GM21381 (cell line): Measurements from ENCODE around the gene NAA20.

Source experiments
- ATAC-seq: cut with Tn5 transposase; IDR thresholded peaks from one replicate; pipeline ENCODE4 v1.9.1; 2021; ENCODE audit warnings: mild to moderate bottlenecking, moderate library complexity; ENCODE audit not compliant: unreplicated experiment

Gene NAA20

DNA sequence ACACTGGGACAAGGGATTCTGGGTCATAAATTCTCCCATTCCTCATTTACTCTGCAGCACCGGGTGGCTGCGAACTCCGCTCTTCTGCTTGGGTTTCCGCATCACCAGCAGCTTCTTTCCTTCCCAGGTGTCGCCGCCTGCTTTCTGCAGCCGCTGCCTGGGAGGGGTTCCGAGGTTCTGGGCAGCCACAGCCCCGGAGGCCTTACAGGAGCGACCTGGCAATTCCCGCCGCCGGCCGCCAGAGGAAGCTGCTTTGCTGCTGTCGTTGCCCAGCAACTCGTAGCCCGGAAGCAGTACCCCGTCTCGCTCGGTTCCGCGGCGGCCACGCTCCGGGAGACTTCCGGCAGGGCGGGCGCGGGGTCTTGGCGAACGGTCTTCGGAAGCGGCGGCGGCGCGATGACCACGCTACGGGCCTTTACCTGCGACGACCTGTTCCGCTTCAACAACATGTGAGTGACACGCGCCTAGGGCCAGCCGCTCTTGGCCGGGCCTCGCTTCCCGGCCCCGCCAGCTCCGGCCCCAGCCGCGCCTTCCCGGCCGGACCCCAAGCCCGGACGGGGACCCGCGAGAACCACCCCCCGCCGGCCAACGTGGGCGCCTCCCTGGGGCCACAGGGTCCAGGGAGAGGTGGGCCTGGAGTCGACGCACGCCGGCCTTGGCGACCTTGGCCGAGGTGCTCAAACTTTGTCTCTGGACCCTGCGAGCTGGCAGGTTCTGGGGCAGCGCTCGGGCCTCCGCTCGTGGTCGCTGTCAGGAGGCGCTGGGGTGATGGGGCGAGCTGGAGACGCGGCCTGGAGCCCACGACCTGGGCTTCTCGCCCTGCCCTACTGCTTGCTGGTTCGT lies at the start of gene NAA20:
NAA20 (plus strand) TSS at position 362 of the 843 bp plus-strand sequence; CDS start at position 397, 35 bp downstream.
- ATAC-seq, result peak; percentile 99

- no peak for ATAC-seq
Observed at GRCh38 chr20:19967445-19967844, 49.7 kb upstream of the NAA20 start.

GRCh38 chr20:19968028-19968427 lies 49.1 kb upstream of the NAA20 start:
- ATAC-seq, result no peak

- no peak for ATAC-seq
Observed at GRCh38 chr20:19968466-19969073, 48.6 kb upstream of the NAA20 start.

DNA sequence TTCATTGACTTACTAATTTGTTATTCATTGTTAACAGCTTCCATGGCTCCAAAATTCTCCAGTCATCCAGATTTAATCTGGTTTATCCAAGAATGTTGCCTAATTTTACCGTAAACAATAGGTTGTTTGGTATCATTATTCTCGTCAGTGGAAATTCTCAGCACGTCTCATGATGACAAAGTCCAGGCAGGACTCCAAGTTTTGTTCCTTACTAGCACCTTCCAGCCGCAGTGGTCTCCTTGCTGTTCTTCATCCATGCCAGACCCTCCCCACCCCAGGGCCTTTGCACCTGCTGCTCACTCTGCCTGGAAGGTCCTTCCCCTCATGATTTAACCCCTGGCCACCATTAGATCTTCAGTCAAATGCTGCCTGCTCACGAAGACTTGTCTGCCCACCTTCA lies 48.1 kb upstream of the NAA20 start:
- no peak for ATAC-seq

DNA sequence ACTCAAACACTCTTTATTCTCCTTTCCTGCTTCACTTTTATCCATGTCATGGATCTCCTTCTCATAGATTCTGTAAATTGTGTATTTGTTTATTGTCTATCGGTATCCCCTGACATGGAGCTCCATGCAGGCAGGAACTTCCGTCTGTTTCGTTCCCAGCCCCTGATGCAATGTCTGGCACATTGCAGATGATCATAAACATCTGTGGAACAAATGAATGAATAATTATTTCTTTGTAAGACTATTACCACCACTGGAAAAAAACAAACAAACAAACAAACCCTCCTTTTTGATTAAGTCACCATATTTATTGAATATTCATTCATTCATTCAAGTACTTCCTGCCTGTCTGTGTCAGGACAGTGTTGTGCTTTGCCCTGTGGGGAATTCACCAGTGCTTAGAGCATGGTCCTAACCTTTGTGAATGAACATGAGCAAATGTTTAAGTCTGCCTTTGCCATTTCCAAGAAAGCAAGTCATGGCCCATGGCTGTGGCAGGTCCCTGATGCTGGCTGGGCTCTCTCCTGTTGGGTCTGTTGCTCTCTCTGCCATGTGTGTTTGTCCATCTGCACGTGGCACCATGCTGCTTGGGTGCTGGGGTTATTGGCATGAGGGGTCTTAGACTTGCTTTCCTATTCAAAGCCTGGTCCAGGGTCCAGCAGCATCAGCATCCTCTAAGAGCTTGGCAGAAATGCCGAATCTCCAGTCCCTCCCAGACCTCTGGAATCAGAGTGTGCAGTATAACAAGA lies 47.5 kb upstream of the NAA20 start:
- ATAC-seq, result no peak

DNA sequence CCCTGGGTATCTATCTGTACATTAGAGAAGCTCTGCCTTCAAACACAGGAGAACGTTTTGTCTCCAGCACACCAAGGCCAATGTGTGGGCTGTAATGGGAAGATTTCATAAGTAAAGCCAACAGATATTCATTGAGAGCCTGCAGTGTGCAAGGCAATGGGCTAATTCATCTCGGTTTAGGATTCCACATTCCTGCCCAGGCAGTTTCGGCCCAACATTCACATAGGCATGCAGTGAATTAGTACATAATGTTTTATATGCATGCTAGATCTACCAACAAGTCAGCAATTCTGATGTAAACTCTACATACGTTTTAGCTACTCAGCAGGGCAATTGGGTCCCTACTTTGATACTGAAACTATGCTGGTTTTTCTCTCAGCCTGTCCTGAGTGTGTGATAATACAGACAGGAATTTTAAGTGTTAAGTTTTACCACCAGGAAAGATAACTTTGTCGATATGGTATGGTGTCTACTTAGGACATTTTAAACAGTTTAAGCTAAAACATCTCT lies 46.9 kb upstream of the NAA20 start:
- ATAC-seq, result no peak

- no peak for ATAC-seq
Observed at GRCh38 chr20:19971116-19971515, 46.0 kb upstream of the NAA20 start.

- no peak for ATAC-seq
Observed at GRCh38 chr20:19973961-19974629, 43.1 kb upstream of the NAA20 start.

- no peak for ATAC-seq
Observed at GRCh38 chr20:19974630-19975435, 42.3 kb upstream of the NAA20 start.

GRCh38 chr20:19975436-19975799 lies 41.7 kb upstream of the NAA20 start:
- ATAC-seq, result no peak

- no peak for ATAC-seq
Observed at GRCh38 chr20:19975901-19976300, 41.3 kb upstream of the NAA20 start.

- no peak for ATAC-seq
Observed at GRCh38 chr20:19976595-19977372, 40.4 kb upstream of the NAA20 start.

- ATAC-seq, result no peak
Observed at GRCh38 chr20:19977373-19977770, 39.8 kb upstream of the NAA20 start.

GRCh38 chr20:19978511-19979210 lies 38.5 kb upstream of the NAA20 start:
- no peak for ATAC-seq

DNA sequence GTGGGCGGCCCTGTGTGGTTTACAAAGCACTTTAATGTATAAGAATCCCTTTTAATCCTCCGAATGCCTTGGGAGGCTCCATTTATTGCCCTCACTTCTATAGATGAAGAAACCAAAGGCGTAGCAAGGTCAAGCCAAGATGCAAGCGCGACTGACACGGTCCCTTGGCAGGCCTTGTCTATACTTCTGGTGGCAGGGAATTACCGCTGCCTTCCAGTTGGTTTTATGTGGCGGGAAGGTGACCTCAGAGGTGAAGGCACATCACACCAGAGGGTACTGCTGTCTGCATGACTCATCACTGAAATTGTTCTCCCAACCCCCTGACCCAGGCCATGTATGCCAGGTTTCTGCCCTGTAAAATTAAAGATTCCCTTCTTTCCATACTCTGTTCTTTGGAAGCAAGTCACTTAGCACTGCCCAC lies 36.1 kb upstream of the NAA20 start:
- no peak for ATAC-seq

DNA sequence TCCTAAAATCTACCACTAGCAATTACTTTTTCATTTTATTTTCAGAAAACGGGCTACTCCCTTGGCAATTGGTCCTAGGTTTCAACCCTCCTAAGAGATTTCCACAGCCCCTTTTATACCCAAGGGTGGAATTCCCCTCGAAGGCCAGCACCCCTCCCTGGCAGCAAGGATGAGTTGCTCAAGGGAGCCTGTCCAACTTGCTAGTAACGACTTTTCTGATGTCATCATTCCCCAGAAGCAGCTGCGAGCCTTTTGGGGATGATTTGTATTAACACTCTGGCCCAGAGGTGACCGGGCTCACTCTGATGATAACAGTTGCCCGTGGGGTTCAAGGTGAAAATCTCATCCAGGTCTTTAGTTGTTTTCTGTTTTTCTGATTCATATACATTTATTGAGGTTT lies 30.7 kb upstream of the NAA20 start:
- no peak for ATAC-seq

- no peak for ATAC-seq
Observed at GRCh38 chr20:19987046-19987445, 30.1 kb upstream of the NAA20 start.

GRCh38 chr20:19990850-19991249 lies 26.3 kb upstream of the NAA20 start:
- ATAC-seq, result no peak
